ENCODE data around the gene SFTA2. TPM values are rescaled to one million over a fixed set of nuclear protein-coding genes. Genes with fewer than 3 reads are reported as not detected.
"Not testable (repeated sequence)": the region's sequence is repeated elsewhere in the genome, so short reads cannot be mapped to it uniquely, and the experiment has no call there.

SFTA2 gene
- total RNA-seq, 2 experiments from 2014 or later = not detected

- no peak for DNase-seq
- Mint-ChIP-seq H3K9me3 (no peaks in the 10 kb centered on the region), H3K27ac (no peak overlapping the region), H3K27me3 (no peaks in the 10 kb centered on the region), H3K36me3 (peaks cover 36% of the 10 kb centered on the region), H3K4me3 (no peak overlapping the region), H3K4me1 (ENCODE audit: low read depth) (peaks cover 26% of the 10 kb centered on the region)
- CTCF ChIA-PET = interaction anchor here (0.5 to 5.5 kb wide), 5 partner anchors 42 to 170 kb away, joined by 3 to 54 read pairs (median 10); no protein-coding TSS in a partner anchor
- POLR2A ChIA-PET = no interaction called here
- intact Hi-C loops (cut with micrococcal nuclease) = no loop called here
Observed at GRCh38 chr6:30917487-30917886, 14.5 kb downstream of the SFTA2 start.

GRCh38 chr6:30917041-30917440 is 14.9 kb downstream of the SFTA2 start:
- Mint-ChIP-seq H3K36me3 (peaks cover 32% of the 10 kb centered on the region), H3K27me3 (no peaks in the 10 kb centered on the region), H3K9me3 (no peaks in the 10 kb centered on the region), H3K4me3 (no peak overlapping the region), H3K27ac (no peak overlapping the region), H3K4me1 (ENCODE audit: low read depth) (peaks cover 26% of the 10 kb centered on the region)
- no peak for DNase-seq
- ChIA-PET POLR2A (no interaction called here), CTCF (interaction anchor here (0.5 to 5.5 kb wide), 6 partner anchors 42 to 170 kb away, joined by 3 to 54 read pairs (median 14); no protein-coding TSS in a partner anchor)
- intact Hi-C loops (cut with micrococcal nuclease) = no loop called here

DNA sequence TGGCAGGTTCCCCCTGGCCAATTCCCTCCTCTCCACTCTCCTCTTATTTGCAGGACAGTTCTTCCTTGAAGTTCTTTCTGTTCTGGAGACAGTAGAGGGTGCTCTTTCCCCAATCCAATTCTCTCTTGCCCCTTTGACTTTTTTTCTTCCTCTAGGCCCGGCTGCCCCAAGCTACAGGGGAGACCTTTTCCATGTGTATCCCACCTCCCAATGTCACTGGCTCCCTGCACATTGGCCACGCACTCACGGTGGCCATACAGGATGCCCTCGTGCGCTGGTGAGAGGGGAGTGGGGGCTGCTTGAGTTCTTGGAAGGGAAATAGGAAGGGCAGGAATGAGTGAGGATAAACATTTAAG is 16.4 kb downstream of the SFTA2 start:
- intact Hi-C loops (cut with micrococcal nuclease) = loop anchor here (1.0 to 2.0 kb wide), 3 partner anchors 87 to 164 kb away; no protein-coding TSS in a partner anchor
- H3K36me3 Mint-ChIP-seq = peaks cover 27% of the 10 kb centered on the region
- H3K27me3 Mint-ChIP-seq = no peaks in the 10 kb centered on the region
- ChIA-PET CTCF (interaction anchor here (0.6 to 5.5 kb wide), 28 partner anchors 9 to 277 kb away, joined by 3 to 82 read pairs (median 4); no protein-coding TSS in a partner anchor), POLR2A (interaction anchor here (0.6 to 2.1 kb wide), 2 partner anchors 32 to 164 kb away, joined by 4 to 7 read pairs; partner anchors contain the start of gene DDR1)
- peak; percentile 14 for DNase-seq
- H3K9me3 Mint-ChIP-seq = no peaks in the 10 kb centered on the region
- peak overlapping the region; percentile 94 for H3K4me3 Mint-ChIP-seq
- H3K27ac Mint-ChIP-seq = no peak overlapping the region
- peaks cover 26% of the 10 kb centered on the region for H3K4me1 Mint-ChIP-seq (ENCODE audit: low read depth)

- Mint-ChIP-seq H3K4me3 (peak overlapping the region; percentile 94), H3K36me3 (peaks cover 25% of the 10 kb centered on the region), H3K27me3 (no peaks in the 10 kb centered on the region), H3K27ac (peak overlapping the region; percentile 82), H3K4me1 (ENCODE audit: low read depth) (peaks cover 26% of the 10 kb centered on the region), H3K9me3 (no peaks in the 10 kb centered on the region)
- intact Hi-C loops (cut with micrococcal nuclease) = loop anchor here (1.0 to 2.0 kb wide), 3 partner anchors 86 to 164 kb away; no protein-coding TSS in a partner anchor
- ChIA-PET POLR2A (interaction anchor here (0.6 to 2.1 kb wide), 3 partner anchors 31 to 165 kb away, joined by 3 to 7 read pairs (median 4); partner anchors contain the start of gene DDR1), CTCF (interaction anchor here (0.5 to 5.5 kb wide), 23 partner anchors 9 to 277 kb away, joined by 3 to 82 read pairs (median 5); no protein-coding TSS in a partner anchor)
- peak; percentile 12 for DNase-seq
Observed at GRCh38 chr6:30914854-30915590, 16.9 kb downstream of the SFTA2 start.

GRCh38 chr6:30914076-30914853 is 17.7 kb downstream of the SFTA2 start, which contains the start of gene VARS2:
Gene VARS2 (plus strand): TSS chr6:30914238. CDS start chr6:30914837, 599 bp downstream.
- intact Hi-C loops (cut with micrococcal nuclease) = loop anchor here (2.0 kb wide), 1 partner anchor 85 kb away; no protein-coding TSS in a partner anchor
- peak within 1 kb of the TSS; percentile 82 for H3K27ac Mint-ChIP-seq
- POLR2A ChIA-PET = interaction anchor here (0.7 to 2.1 kb wide), 11 partner anchors 30 to 245 kb away, joined by 3 to 8 read pairs (median 4); partner anchors contain the start of genes DDR1, FLOT1 and TCF19
- peak; percentile 93 for DNase-seq
- CTCF ChIA-PET = interaction anchor here (0.5 to 5.5 kb wide), 30 partner anchors 8 to 528 kb away, joined by 3 to 82 read pairs (median 4); partner anchors contain the start of gene IER3
- H3K9me3 Mint-ChIP-seq = no peaks in the 10 kb centered on the region
- H3K27me3 Mint-ChIP-seq = no peaks in the 10 kb centered on the region
- H3K36me3 Mint-ChIP-seq = peaks cover 25% of the 10 kb centered on the region
- peak within 1 kb of the TSS; percentile 94 for H3K4me3 Mint-ChIP-seq
- H3K4me1 Mint-ChIP-seq (ENCODE audit: low read depth) = peaks cover 29% of the 10 kb centered on the region

- ChIA-PET POLR2A (interaction anchor here (0.7 to 1.9 kb wide), 9 partner anchors 29 to 245 kb away, joined by 3 to 8 read pairs (median 4); partner anchors contain the start of genes DDR1, FLOT1 and TCF19), CTCF (interaction anchor here (0.5 to 5.5 kb wide), 22 partner anchors 12 to 797 kb away, joined by 3 to 82 read pairs (median 4); partner anchors contain the start of gene IER3)
- Mint-ChIP-seq H3K36me3 (peaks cover 25% of the 10 kb centered on the region), H3K27me3 (no peaks in the 10 kb centered on the region), H3K4me1 (ENCODE audit: low read depth) (peaks cover 35% of the 10 kb centered on the region), H3K4me3 (peak overlapping the region; percentile 94), H3K9me3 (no peaks in the 10 kb centered on the region), H3K27ac (peak overlapping the region; percentile 82)
- intact Hi-C loops (cut with micrococcal nuclease) = loop anchor here (2.0 kb wide), 1 partner anchor 85 kb away; no protein-coding TSS in a partner anchor
- DNase-seq = no peak
Observed at GRCh38 chr6:30913721-30914075, 18.3 kb downstream of the SFTA2 start.

GRCh38 chr6:30912746-30913520 is 19.0 kb downstream of the SFTA2 start:
- peaks cover 25% of the 10 kb centered on the region for H3K36me3 Mint-ChIP-seq
- H3K4me3 Mint-ChIP-seq = peak overlapping the region; percentile 94
- peaks cover 40% of the 10 kb centered on the region for H3K4me1 Mint-ChIP-seq (ENCODE audit: low read depth)
- no peak for DNase-seq
- ChIA-PET CTCF (interaction anchor here (0.7 to 5.5 kb wide), 16 partner anchors 11 to 796 kb away, joined by 3 to 82 read pairs (median 6); partner anchors contain the start of gene IER3), POLR2A (interaction anchor here (1.1 to 1.9 kb wide), 4 partner anchors 84 to 246 kb away, joined by 4 to 8 read pairs (median 5); partner anchors contain the start of gene TCF19)
- no peaks in the 10 kb centered on the region for H3K27me3 Mint-ChIP-seq
- no peak overlapping the region for H3K27ac Mint-ChIP-seq
- intact Hi-C loops (cut with micrococcal nuclease) = no loop called here
- no peaks in the 10 kb centered on the region for H3K9me3 Mint-ChIP-seq

DNA sequence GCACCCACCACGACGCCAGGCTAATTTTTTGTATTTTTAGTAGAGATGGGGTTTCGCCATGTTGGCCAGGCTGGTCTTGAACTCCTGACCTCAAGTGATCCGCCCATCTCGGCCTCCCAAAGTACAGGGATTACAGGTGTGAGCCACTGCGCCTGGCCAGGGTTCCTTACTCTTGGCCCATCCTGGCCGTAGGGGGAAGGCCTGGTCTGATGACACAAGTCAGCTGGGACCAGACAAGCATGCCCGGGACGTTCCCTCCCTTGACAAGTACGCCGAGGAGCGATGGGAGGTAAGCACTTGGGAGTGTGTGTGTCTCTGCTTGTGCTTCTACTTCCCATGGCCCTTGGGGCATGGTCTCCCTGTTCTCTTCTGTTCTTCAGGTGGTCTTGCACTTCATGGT is 21.5 kb downstream of the SFTA2 start:
- CTCF ChIA-PET = interaction anchor here (1.6 kb wide), 1 partner anchor 82 kb away, joined by 4 read pairs; no protein-coding TSS in a partner anchor
- not testable (repeated sequence) for H3K27ac Mint-ChIP-seq

DNA sequence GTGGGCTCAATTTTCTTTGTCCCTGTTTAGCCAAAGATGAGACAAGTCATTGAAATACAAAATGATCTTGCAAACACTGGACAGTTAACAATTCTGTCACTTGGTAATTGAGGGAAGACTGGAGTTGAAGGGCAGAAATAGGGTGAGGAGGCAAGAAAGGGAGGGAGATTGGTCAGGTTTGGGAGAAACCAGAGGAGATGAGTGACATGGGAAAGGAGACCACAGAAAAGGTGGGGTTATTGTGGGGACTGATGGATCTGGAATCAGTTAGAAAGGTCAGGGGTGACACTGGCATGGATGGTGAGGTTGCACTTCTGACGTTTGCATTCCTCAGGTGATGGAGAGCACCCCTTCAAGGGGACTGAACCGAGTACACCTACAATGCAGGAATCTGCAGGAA is 23.3 kb downstream of the SFTA2 start:
- no peak for DNase-seq
- intact Hi-C loops (cut with micrococcal nuclease) = no loop called here
- Mint-ChIP-seq H3K27ac (peak overlapping the region; percentile 77), H3K4me3 (peak overlapping the region; percentile 95), H3K9me3 (no peaks in the 10 kb centered on the region), H3K27me3 (no peaks in the 10 kb centered on the region), H3K36me3 (peaks cover 9% of the 10 kb centered on the region), H3K4me1 (ENCODE audit: low read depth) (peaks cover 23% of the 10 kb centered on the region)
- POLR2A ChIA-PET = no interaction called here
- CTCF ChIA-PET = interaction anchor here (1.1 to 3.2 kb wide), 4 partner anchors 80 to 171 kb away, joined by 3 to 37 read pairs (median 10); no protein-coding TSS in a partner anchor

More for the DNA sequence above, 21.5 kb downstream of the SFTA2 start:
- H3K9me3 Mint-ChIP-seq; DNase-seq; H3K27me3 Mint-ChIP-seq; POLR2A ChIA-PET; H3K4me3 Mint-ChIP-seq; intact Hi-C loops (cut with micrococcal nuclease); H3K36me3 Mint-ChIP-seq: not testable (repeated sequence)
- peaks cover 33% of the 10 kb centered on the region for H3K4me1 Mint-ChIP-seq (ENCODE audit: low read depth)

GRCh38 chr6:30907758-30908591 is 24.0 kb downstream of the SFTA2 start, which contains the start of gene GTF2H4:
Gene GTF2H4 (plus strand): TSS chr6:30908207.
- ChIA-PET CTCF (interaction anchor here (0.6 to 3.2 kb wide), 6 partner anchors 79 to 179 kb away, joined by 3 to 37 read pairs (median 4); no protein-coding TSS in a partner anchor), POLR2A (interaction anchor here (0.6 to 1.0 kb wide), 2 partner anchors 47 to 67 kb away, joined by 3 read pairs; no protein-coding TSS in a partner anchor)
- H3K4me1 Mint-ChIP-seq (ENCODE audit: low read depth) = peaks cover 16% of the 10 kb centered on the region
- intact Hi-C loops (cut with micrococcal nuclease) = no loop called here
- DNase-seq = peak; percentile 97
- peak within 1 kb of the TSS; percentile 77 for H3K27ac Mint-ChIP-seq
- no peaks in the 10 kb centered on the region for H3K9me3 Mint-ChIP-seq
- H3K27me3 Mint-ChIP-seq = no peaks in the 10 kb centered on the region
- peak within 1 kb of the TSS; percentile 95 for H3K4me3 Mint-ChIP-seq
- peaks cover 4% of the 10 kb centered on the region for H3K36me3 Mint-ChIP-seq

Measured in activated CD4-positive, alpha-beta memory T cell treated with anti-CD3 and anti-CD28 coated beads for 36 hours (primary cell).